Upper lobe of left lung (tissue), 4 donors: ENCODE results near the gene COL23A1.

Experiments
- EP300 ChIP-seq, 4 donors: sonication (generic); formaldehyde crosslinking; IDR thresholded peaks; one replicate each; pipeline ENCODE4 v1.5.1; 2017; ENCODE audit warnings: antibody characterized with exemption in 4 of 4, control low read depth in 2 of 4
- POLR2A ChIP-seq, 4 donors: fragments of 450-650 bp; IDR thresholded peaks; one replicate each; pipeline ENCODE4 v1.5.1; 2016 to 2017; ENCODE audit warnings: antibody characterized with exemption in 4 of 4, mild to moderate bottlenecking in 2 of 4
- POLR2AphosphoS5 ChIP-seq, 2 donors: sonication (generic); formaldehyde crosslinking; IDR thresholded peaks; one replicate each; pipeline ENCODE4 v1.5.1; 2017; ENCODE audit warnings: antibody characterized with exemption in 2 of 2
- TF ChIP-seq, protein P1 (sequence below), 6 experiments: fragments of 450-650 bp in 4 of 6; fragments of 200-600 bp in 2 of 6; sonication (generic) in 2 of 6; IDR thresholded peaks; one replicate each; pipeline ENCODE4 v1.5.1; 2016 to 2019; ENCODE audit warnings: antibody characterized with exemption in 6 of 6

DNA sequence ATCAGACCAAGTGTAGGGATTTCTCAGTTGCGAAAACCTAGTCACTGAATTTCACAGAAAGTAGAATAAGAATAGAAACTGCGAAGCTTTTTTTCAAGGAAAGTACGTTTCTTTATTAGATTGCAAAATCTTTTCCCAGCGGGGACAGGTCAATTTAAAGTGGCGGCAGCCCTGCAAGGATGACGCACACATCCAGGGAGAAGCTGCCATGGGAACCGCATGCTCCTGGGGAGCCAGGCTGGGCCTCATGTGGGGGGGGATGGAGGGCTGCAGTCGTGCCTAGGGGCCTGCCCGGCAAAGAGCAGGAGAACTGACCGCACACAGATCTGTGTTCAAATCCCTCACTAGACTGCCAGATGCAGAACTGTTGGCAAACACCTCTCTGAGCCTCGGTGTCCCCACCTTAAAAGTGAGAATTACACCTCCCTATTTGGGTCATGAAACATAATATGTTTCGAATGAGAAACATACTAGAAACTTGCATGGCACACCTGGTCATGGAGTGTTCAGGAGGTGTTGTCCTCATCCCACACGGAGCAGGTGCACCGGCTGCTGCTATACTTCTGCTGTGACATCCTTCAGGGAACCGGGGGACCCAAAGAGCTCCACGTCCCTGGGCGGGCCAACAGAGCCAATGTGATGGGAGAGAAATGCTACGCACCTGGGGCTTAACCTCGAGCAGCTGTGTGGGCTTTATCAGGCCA lies 229.8 kb downstream of the COL23A1 start:
- TF ChIP-seq EP300 (IDR thresholded peaks at IDR 0.05) (no peak), POLR2AphosphoS5 (IDR thresholded peaks at IDR 0.05) (no peak), POLR2A (IDR thresholded peaks at IDR 0.05) (no peak)
- TF ChIP-seq, protein P1, sequence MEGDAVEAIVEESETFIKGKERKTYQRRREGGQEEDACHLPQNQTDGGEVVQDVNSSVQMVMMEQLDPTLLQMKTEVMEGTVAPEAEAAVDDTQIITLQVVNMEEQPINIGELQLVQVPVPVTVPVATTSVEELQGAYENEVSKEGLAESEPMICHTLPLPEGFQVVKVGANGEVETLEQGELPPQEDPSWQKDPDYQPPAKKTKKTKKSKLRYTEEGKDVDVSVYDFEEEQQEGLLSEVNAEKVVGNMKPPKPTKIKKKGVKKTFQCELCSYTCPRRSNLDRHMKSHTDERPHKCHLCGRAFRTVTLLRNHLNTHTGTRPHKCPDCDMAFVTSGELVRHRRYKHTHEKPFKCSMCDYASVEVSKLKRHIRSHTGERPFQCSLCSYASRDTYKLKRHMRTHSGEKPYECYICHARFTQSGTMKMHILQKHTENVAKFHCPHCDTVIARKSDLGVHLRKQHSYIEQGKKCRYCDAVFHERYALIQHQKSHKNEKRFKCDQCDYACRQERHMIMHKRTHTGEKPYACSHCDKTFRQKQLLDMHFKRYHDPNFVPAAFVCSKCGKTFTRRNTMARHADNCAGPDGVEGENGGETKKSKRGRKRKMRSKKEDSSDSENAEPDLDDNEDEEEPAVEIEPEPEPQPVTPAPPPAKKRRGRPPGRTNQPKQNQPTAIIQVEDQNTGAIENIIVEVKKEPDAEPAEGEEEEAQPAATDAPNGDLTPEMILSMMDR (IDR thresholded peaks at IDR 0.05): no peak
